Measurements from ENCODE around the gene ARL6.
"Not testable (repeated sequence)": the region's sequence is repeated elsewhere in the genome, so short reads cannot be mapped to it uniquely, and the experiment has no call there.

The ARL6 gene

DNA sequence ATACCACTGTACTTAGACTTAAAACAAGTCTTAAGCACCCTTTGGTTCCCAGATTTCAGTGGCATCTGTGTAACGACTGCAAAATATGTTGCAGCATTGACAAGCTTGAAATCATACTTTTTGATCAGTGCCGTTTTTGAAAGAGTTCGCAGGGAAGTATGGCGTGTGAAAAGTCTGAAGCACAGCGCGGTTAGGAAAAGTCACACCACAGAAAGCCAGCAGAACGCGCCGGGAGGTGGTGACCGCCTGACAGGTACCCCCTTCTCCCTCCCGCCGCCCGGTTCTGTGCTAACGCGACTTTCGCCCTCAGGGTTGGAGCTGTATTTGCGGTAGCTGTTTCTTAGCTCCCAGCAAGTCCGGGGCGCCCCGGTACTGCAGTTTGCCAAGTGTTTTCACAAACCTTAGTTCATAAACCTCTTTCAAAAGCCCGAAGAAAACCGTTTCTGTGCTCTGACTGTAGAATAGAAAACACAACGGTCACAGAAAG lies 56.8 kb downstream of the ARL6 start:
- no peak for DNase-seq (ENCODE audit: low read depth, low spot score)

- peak; percentile 95 for DNase-seq (ENCODE audit: low read depth, low spot score)
Observed at GRCh38 chr3:97821774-97822358, 57.3 kb downstream of the ARL6 start, which contains the start of gene CRYBG3. Gene CRYBG3 (plus strand): TSS chr3:97822011. CDS start chr3:97822207, 196 bp downstream.

DNA sequence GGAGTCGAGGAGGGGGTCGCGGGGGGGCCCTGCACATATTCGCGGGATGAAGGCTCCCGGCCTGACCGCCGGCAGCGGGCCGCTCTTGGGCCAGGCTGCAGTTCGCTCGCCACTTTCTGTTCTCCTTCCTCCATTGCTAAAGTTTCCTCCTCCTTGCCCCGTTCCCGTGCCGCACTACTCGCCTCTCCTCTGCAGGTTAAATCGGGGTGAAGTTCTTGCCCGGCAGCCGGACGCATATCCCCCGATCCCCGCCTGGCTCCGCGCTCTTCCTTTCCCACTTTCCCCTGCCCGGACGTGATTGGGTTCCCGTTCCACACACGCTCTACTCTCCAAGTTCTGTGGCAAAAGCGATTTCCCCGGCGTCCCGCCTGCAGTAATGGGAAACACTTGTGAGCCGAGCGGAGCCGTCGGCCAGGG lies 57.8 kb downstream of the ARL6 start:
- DNase-seq (ENCODE audit: low read depth, low spot score): peak; percentile 81

DNA sequence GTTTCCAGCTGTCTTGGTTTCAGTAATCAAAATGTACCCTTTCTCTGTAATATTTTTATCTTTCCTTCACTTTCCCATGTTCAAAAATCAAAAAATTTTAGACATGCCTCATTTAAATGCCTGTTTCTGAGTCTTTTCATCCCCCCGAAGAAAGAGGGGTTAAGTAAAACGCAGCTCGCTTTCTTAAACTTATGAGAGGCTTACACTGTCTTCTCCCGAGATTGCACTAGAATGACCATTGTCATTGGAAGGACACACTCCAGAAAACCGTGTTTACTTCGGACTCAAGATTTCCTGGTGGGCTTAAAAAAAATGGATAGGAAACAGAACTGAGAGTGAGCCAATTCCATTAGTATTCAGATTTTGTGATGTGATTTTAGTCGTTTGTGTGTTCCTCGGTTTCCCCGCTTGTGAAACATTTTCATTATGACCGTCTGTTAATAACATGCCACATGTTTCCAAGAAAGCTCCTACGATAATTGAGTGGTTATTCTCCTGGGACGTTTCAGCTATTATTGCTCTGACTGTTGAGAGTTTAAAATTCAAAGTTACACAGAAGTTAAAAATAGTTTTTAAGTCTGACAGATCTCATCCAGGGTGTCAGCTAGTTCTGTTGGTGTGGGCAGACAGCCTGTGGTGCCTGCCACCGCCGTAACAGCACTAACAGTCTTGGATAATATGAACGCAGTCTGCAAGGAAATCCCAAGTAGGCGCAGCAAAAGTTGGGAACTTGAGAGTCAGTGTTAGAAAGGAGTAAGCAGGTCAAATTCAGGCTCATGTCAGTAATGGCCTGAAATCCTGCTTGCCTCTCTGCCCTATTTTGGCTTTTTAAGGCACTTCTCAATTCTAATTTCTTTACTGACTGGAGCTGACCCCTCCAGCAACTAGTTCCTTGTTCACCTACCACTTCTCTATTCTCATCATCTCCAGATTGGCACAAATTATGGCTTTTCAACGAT lies 58.8 kb downstream of the ARL6 start:
- peak; percentile 4 for DNase-seq (ENCODE audit: low read depth, low spot score)

DNA sequence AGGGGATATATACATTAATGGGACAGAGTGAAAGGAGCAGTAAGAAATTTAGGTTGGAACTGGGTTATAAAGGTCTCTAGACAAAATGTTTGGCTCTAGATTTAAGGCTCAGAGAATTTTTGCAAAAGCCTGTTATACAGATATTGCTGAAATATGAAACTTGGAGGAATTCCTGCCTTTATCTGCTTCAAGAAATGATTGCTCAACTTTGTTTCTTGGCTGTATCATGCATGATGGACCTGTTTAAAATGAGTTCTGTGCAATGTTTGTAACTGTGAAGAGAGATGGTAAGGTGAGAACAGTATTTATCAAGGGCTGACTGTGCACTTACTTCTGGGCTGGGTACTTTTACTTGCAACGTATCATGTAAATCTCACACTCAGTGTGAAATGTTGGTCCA lies 60.5 kb downstream of the ARL6 start:
- DNase-seq (ENCODE audit: low read depth, low spot score): no peak

- peak; percentile 53 for DNase-seq (ENCODE audit: low read depth, low spot score)
Observed at GRCh38 chr3:97827741-97828471, 63.3 kb downstream of the ARL6 start.

DNA sequence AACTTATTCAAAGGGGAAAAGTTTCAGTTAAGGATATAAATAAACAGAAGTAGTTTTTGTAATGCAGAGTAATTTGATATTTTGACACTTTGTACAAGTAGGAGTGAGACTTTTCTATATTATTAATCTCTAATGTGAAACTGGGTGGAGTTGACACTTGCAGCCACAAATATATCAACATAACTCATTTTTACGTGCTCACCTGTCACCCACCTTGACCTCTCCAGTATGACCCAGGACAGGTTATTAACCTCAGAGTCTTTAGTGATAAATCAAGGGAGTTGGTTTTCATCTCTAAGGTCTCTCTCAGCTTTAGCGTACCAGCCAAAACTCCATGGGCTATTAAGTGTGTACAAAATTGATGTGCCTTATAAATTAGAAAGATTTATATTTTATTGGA lies 64.6 kb downstream of the ARL6 start:
- no peak for DNase-seq (ENCODE audit: low read depth, low spot score)

- DNase-seq (ENCODE audit: low read depth, low spot score): no peak
Observed at GRCh38 chr3:97830638-97831037, 66.1 kb downstream of the ARL6 start.

DNA sequence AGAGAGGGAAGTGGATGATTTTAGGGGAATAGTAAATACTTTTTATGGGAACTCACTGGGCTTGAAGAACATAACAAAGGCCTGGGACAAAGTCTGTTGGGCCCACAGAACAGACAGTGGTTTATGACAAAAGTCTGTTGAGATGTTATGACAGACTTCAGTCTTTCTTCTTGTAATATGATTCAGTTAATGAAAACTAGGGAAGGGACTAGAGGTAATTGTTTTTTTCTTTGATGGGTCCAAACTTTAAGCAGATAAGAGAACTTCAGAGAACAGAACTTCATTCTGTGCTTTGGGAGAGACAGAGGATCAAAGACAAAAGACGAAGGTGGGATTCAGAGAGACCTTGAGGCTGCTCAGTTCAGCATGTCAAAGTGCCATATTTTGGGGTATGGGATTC lies 66.6 kb downstream of the ARL6 start:
- no peak for DNase-seq (ENCODE audit: low read depth, low spot score)

GRCh38 chr3:97833184-97833583 lies 68.6 kb downstream of the ARL6 start:
- not testable (repeated sequence) for DNase-seq (ENCODE audit: low read depth, low spot score)

- peak; percentile 64 for DNase-seq (ENCODE audit: low read depth, low spot score)
Observed at GRCh38 chr3:97835761-97836160, 71.2 kb downstream of the ARL6 start.

- no peak for DNase-seq (ENCODE audit: low read depth, low spot score)
Observed at GRCh38 chr3:97838393-97838792, 73.8 kb downstream of the ARL6 start.

DNA sequence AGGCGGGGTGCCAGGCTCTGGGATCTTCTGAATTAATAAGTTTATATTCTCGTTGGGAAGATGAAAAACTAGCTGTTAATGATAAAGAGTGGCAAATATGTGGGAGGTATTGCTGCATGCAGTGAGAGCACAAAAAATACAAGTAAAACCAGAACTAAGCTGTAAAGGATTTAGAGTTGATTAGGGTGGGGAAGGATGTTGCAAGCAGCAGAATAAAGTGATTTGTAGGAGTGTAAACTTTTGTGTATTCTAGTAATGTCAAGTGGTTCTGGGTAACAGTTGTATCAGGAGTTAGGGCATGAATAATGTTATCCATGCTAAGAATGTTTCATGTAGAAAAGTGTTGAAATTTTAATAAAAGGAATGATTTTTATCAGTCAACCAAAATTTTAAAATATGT lies 75.4 kb downstream of the ARL6 start:
- DNase-seq (ENCODE audit: low read depth, low spot score): no peak

- DNase-seq (ENCODE audit: low read depth, low spot score): no peak
Observed at GRCh38 chr3:97841304-97841703, 76.7 kb downstream of the ARL6 start.

DNA sequence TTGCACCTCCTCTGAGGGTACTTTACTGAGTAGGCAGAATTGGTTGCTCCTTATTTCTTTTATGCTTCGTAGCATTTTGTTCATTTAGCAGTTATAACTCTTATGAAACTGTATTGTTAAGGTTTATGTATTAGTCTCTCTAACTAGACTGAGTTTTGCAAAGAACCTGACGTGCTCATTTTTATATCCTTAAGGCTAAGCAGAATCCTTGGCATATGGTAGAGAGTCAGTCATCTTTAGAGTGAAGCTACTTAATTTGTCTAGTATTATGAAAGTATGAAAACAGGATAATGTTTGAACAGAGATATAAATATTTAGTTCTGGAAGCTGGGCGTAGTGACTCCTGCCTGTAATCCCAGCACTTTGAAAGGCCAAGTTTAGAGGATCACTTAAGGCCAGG lies 77.4 kb downstream of the ARL6 start:
- DNase-seq (ENCODE audit: low read depth, low spot score): no peak

GRCh38 chr3:97848779-97849178 lies 84.2 kb downstream of the ARL6 start:
- DNase-seq (ENCODE audit: low read depth, low spot score): no peak

Measured in astrocyte of the hippocampus (primary cell).